Prostate gland (tissue), 2 donors: ENCODE data around the gene GNB2. TPM values are rescaled to one million over a fixed set of nuclear protein-coding genes. Genes with fewer than 3 reads are reported as not detected.

Experiments used
- DNase-seq: peaks from one replicate; pipeline ENCODE4 v3.0.0-alpha.2; 2019; ENCODE audit warnings: low spot score
- H3K27ac ChIP-seq, 2 donors: fragments of 200-600 bp; sonication (generic); 2 replicates each; pipeline ENCODE4 v1.5.1; 2017 to 2019
- H3K27me3 ChIP-seq: fragments of 200-600 bp; sonication (generic); replicated peaks from 2 replicates; pipeline ENCODE4 v1.5.1; 2019; ENCODE audit not compliant: insufficient read depth
- H3K36me3 ChIP-seq, 2 donors: fragments of 200-600 bp; sonication (generic); 1 replicate in 1 of 2; 2 replicates in 1 of 2; pipeline versions ENCODE4 v1.5.1 to v1.8.1; 2017 to 2019
- H3K4me1 ChIP-seq: fragments of 200-600 bp; sonication (generic); replicated peaks from 2 replicates; pipeline ENCODE4 v1.5.1; 2019
- H3K4me3 ChIP-seq, 2 donors: fragments of 200-600 bp; sonication (generic); 2 replicates each; pipeline ENCODE4 v1.5.1; 2017 to 2019
- H3K9me3 ChIP-seq: fragments of 200-600 bp; sonication (generic); 2 replicates; pipeline ENCODE4 v1.5.1; 2017
- POLR2A ChIP-seq: fragments of 450-650 bp; IDR thresholded peaks from one replicate; pipeline ENCODE4 v1.6.1; 2016; ENCODE audit warnings: antibody characterized with exemption, mild to moderate bottlenecking
- POLR2AphosphoS5 ChIP-seq: sonication (generic); formaldehyde crosslinking; IDR thresholded peaks from one replicate; pipeline ENCODE4 v1.6.1; 2017; ENCODE audit warnings: antibody characterized with exemption
- WGBS: methylation state at CpG from one replicate; pipeline ENCODE4 v1.1.5; 2018; 5-methylcytosine and 5-hydroxymethylcytosine counted together
- intact Hi-C: fragments of 100-400 bp; cut with DNase I; formaldehyde crosslinking; loops from one replicate; pipeline ENCODE4 v1.14.2; 2022
- total RNA-seq, 2 donors: library from RNA; depleted of rRNA; stranded (reverse); fragments of >200 nt; gene quantifications; one replicate each; pipeline ENCODE4 v1.1.0, GENCODE V29; 2016
- TF ChIP-seq, protein P1 (sequence below), 4 experiments: fragments of 200-600 bp in 2 of 4; fragments of 450-650 bp in 2 of 4; sonication (generic) in 2 of 4; IDR thresholded peaks; 1 replicate in 3 of 4; 2 replicates in 1 of 4; pipeline ENCODE4 v1.5.1; 2016 to 2019; ENCODE audit warnings: antibody characterized with exemption in 4 of 4, mild to moderate bottlenecking in 2 of 4, moderate library complexity in 2 of 4

The GNB2 gene
- total RNA-seq, 2 donors from 2014 or later = 376 to 417 TPM

DNA sequence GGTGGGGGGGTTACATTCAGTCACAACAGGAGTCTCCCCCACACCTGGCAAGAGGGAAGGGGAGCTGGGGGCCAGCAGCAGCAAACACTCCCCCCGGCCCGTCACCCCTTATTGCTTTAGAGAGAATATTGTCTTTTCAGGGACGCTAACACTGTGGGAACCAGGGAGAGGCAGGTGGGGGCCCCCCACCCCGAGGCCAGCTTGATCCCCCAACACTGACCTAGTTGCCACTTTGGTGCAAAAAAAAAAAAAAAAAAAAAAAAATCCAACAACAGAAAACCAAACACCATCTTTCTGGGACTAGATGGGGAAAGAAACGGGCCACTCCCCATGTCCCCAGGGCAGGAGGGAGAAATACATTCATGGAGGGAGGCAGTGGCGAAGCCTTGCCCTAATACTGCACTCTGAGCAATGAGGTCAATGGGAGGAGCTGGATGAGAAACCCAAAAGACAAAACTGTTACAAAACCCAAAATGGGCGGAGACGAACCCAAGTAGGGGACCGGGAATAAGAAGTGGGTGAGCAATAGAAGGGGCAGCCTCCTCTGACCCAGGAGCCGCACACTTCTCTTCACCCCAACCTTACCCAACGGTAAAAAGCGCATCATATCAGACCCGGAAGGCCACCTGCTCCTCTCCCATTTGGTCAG is 6.5 kb downstream of the GNB2 start:
- H3K4me1 ChIP-seq = peaks cover 17% of the 10 kb centered on the region
- H3K9me3 ChIP-seq = no peaks in the 10 kb centered on the region
- peak overlapping the region; percentile 99 for H3K27ac ChIP-seq
- no peak for DNase-seq
- H3K4me3 ChIP-seq = no peak overlapping the region
- no peaks in the 10 kb centered on the region for H3K27me3 ChIP-seq
- intact Hi-C loops = loop anchor here (10.0 kb wide), 1 partner anchor 205 kb away; the partner anchor contains the start of gene TSC22D4
- TF ChIP-seq POLR2AphosphoS5 (no peak), POLR2A (no peak)
- TF ChIP-seq, protein P1, sequence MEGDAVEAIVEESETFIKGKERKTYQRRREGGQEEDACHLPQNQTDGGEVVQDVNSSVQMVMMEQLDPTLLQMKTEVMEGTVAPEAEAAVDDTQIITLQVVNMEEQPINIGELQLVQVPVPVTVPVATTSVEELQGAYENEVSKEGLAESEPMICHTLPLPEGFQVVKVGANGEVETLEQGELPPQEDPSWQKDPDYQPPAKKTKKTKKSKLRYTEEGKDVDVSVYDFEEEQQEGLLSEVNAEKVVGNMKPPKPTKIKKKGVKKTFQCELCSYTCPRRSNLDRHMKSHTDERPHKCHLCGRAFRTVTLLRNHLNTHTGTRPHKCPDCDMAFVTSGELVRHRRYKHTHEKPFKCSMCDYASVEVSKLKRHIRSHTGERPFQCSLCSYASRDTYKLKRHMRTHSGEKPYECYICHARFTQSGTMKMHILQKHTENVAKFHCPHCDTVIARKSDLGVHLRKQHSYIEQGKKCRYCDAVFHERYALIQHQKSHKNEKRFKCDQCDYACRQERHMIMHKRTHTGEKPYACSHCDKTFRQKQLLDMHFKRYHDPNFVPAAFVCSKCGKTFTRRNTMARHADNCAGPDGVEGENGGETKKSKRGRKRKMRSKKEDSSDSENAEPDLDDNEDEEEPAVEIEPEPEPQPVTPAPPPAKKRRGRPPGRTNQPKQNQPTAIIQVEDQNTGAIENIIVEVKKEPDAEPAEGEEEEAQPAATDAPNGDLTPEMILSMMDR (IDR thresholded peaks at IDR 0.05) = no peak
- H3K36me3 ChIP-seq = peaks cover 19 to 45% of the 10 kb centered on the region in 2 donors
- 70% methylated on average over 13 of the region's 13 CpGs for WGBS

DNA sequence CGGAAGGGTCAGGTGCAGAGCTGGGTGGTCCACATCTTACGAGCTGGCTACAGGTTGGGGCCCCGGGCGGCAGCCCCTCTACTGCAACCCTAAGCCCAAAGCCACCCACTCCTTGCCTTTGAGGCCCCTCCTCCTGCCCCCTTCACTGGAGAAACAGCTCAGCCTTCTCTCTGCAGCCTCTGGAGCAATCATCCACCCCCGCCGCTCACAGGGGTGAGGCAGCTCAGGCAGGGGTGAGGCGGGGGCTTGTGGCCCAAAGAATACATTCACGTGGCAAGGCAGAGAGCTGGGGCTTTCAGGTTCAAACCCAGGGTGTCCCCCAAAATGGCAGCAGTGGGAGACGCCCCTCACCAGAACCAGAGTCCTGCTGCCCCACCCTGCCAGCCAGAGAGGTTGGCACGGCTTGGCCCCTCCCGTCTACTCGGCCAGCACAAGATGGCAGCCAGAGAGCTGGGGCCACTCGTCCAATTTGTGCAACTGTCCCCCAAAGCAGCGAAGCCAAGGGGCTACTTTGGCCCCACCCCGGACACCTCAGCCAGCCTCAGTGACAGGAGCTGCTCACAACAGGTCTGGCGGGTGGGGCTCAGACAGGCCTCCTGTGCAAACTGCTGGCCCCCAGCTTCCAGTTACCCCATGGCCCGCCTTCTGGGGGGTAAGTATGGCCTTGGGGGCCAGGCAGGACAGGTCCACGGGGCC is 7.2 kb downstream of the GNB2 start:
- no peak for DNase-seq
- intact Hi-C loops = no loop called here

DNA sequence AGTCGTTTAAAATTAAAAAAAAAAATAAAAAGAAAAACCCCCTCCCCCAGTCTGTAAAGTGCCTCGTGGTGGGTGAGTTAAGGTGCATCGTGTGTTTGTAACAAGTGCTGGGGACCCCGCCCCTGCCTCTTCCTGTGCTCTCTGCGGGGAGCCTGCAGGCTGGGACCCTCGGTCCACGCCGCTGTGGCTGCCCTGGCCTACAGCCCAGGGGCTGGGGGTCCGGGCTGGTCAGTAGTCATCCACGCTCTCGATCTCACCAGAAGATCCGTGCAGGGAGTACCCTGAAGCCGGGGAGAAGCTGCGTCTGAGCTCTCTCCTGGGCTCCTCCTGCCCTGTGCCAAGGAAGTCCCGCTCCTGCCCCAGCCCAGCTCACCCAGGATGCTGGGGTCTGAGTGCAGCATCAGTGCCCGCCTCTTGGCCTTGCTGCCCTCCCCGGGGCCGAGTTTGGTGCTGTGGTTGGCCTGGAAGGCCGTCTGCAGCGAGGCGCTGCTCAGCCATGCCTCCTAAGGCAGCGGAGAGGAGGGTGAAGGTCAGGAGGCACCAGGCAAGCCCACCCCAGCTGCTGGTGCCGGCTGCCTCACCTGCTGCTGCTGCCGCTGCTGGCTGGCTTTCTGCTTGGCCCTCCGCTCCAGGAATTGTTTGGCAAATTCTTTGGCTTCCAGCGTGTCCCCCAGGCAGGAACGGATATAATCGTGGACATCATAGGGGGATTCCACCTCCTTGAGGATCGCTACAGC is 8.1 kb downstream of the GNB2 start:
- Histone ChIP-seq H3K4me3 (no peak overlapping the region), H3K36me3 (peaks cover 25 to 60% of the 10 kb centered on the region in 2 donors), H3K9me3 (no peaks in the 10 kb centered on the region), H3K27me3 (no peaks in the 10 kb centered on the region), H3K4me1 (peaks cover 17% of the 10 kb centered on the region), H3K27ac (no peak overlapping the region)
- no peak for TF ChIP-seq POLR2A
- TF ChIP-seq POLR2AphosphoS5 = no peak
- TF ChIP-seq, protein P1 (IDR thresholded peaks at IDR 0.05) = no peak
- no peak for DNase-seq
- WGBS = 66% methylated on average over 22 of the region's 29 CpGs
- intact Hi-C loops = no loop called here

More for the DNA sequence above, 7.2 kb downstream of the GNB2 start:
- H3K27me3 ChIP-seq = no peaks in the 10 kb centered on the region
- H3K36me3 ChIP-seq = peaks cover 19 to 52% of the 10 kb centered on the region in 2 donors
- TF ChIP-seq POLR2AphosphoS5 = no peak
- no peak for TF ChIP-seq POLR2A
- TF ChIP-seq, protein P1 (IDR thresholded peaks at IDR 0.05) = no peak
- H3K4me3 ChIP-seq = no peak overlapping the region
- 80% methylated on average over 18 of the region's 18 CpGs for WGBS
- no peaks in the 10 kb centered on the region for H3K9me3 ChIP-seq
- H3K27ac ChIP-seq = peak overlapping the region in 1 of 2 donors; percentile 99
- peaks cover 17% of the 10 kb centered on the region for H3K4me1 ChIP-seq

DNA sequence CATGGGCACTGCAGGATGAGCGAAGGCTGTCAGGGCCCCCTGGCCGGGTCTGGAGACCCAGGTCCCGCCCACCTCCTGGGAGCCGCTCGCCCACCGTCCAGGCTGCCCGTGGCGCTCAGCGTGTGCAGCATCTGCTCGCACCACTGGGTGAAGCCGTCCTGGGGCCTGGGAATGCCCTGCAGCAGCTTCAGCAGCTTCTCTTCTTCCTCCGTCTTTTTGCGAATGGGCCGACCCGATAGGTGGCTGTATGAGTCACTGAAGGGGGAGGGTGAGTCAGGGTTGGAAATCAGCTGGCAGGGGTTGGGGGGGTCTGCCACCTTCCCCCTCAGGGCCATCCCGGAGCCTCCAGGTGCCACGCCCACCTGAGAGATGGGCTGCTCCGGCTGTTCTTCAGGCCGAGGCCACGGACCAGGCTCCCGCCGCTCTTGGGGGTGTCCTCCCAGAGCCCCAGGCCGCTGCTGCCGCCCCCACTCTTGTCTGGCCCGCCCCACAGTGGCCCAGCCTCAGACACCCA is 8.7 kb downstream of the GNB2 start:
- no peak for DNase-seq
- intact Hi-C loops = no loop called here
- H3K36me3 ChIP-seq = peaks cover 27 to 60% of the 10 kb centered on the region in 2 donors

More for the DNA sequence above, 8.7 kb downstream of the GNB2 start:
- Histone ChIP-seq H3K27me3 (no peaks in the 10 kb centered on the region), H3K4me3 (no peak overlapping the region), H3K9me3 (no peaks in the 10 kb centered on the region), H3K4me1 (peaks cover 17% of the 10 kb centered on the region), H3K27ac (no peak overlapping the region)
- TF ChIP-seq POLR2AphosphoS5 = no peak
- TF ChIP-seq, protein P1 (IDR thresholded peaks at IDR 0.05) = no peak
- TF ChIP-seq POLR2A = no peak
- WGBS = 65% methylated on average over 25 of the region's 25 CpGs
